ENCODE data around the gene GPR26. TPM values are rescaled to one million over a fixed set of nuclear protein-coding genes. Genes with fewer than 3 reads are reported as not detected.

The GPR26 gene
- total RNA-seq = not detected
- long read RNA-seq = 0 reads

- DNase-seq = no peak
- H3K27me3 ChIP-seq (ENCODE audit: low read depth) = peaks cover 85% of the 10 kb centered on the region
- no peaks in the 10 kb centered on the region for H3K36me3 ChIP-seq
- H3K27ac ChIP-seq (replicated peaks) = no peak within 1 kb of the TSS
- no peaks in the 10 kb centered on the region for H3K4me1 ChIP-seq
- no peak within 1 kb of the TSS for H3K4me3 ChIP-seq
- peaks cover 16% of the 10 kb centered on the region for H3K9me3 ChIP-seq (replicated peaks)
- TF ChIP-seq CTCF (IDR thresholded peaks at IDR 0.05; ENCODE audit: borderline replicate concordance) = no peak
- intact Hi-C loops (cut with micrococcal nuclease) = no loop called here
Observed at GRCh38 chr10:123666318-123667236, at the start of gene GPR26. TSS of gene GPR26 (plus strand) at chr10:123666355. CDS start at chr10:123666408, 53 bp downstream.

- Histone ChIP-seq H3K27ac (replicated peaks) (no peak overlapping the region), H3K4me1 (no peaks in the 10 kb centered on the region), H3K9me3 (replicated peaks) (peaks cover 6% of the 10 kb centered on the region), H3K36me3 (no peaks in the 10 kb centered on the region), H3K27me3 (ENCODE audit: low read depth) (peaks cover 45% of the 10 kb centered on the region), H3K4me3 (no peak overlapping the region)
- no peak for DNase-seq
- intact Hi-C loops (cut with micrococcal nuclease) = no loop called here
- no peak for TF ChIP-seq CTCF (IDR thresholded peaks at IDR 0.05; ENCODE audit: borderline replicate concordance)
Observed at GRCh38 chr10:123618224-123618623, 47.9 kb upstream of the GPR26 start.

GRCh38 chr10:123619067-123619855, 46.9 kb upstream of the GPR26 start:
- Histone ChIP-seq H3K4me1 (no peaks in the 10 kb centered on the region), H3K27me3 (ENCODE audit: low read depth) (peaks cover 43% of the 10 kb centered on the region), H3K9me3 (replicated peaks) (peaks cover 6% of the 10 kb centered on the region), H3K36me3 (no peaks in the 10 kb centered on the region), H3K4me3 (no peak overlapping the region), H3K27ac (replicated peaks) (no peak overlapping the region)
- intact Hi-C loops (cut with micrococcal nuclease) = no loop called here
- TF ChIP-seq CTCF (IDR thresholded peaks at IDR 0.05; ENCODE audit: borderline replicate concordance) = no peak
- no peak for DNase-seq

- no peak for DNase-seq
- Histone ChIP-seq H3K9me3 (replicated peaks) (peaks cover 6% of the 10 kb centered on the region), H3K27me3 (ENCODE audit: low read depth) (peaks cover 43% of the 10 kb centered on the region), H3K4me1 (no peaks in the 10 kb centered on the region), H3K27ac (replicated peaks) (no peak overlapping the region), H3K4me3 (no peak overlapping the region), H3K36me3 (no peaks in the 10 kb centered on the region)
- intact Hi-C loops (cut with micrococcal nuclease) = no loop called here
- TF ChIP-seq CTCF (IDR thresholded peaks at IDR 0.05; ENCODE audit: borderline replicate concordance) = no peak
Observed at GRCh38 chr10:123620621-123621020, 45.5 kb upstream of the GPR26 start.

- intact Hi-C loops (cut with micrococcal nuclease) = no loop called here
- no peak overlapping the region for H3K27ac ChIP-seq (replicated peaks)
- no peak overlapping the region for H3K4me3 ChIP-seq
- no peak for DNase-seq
- H3K4me1 ChIP-seq = no peaks in the 10 kb centered on the region
- peaks cover 6% of the 10 kb centered on the region for H3K9me3 ChIP-seq (replicated peaks)
- H3K36me3 ChIP-seq = no peaks in the 10 kb centered on the region
- peaks cover 43% of the 10 kb centered on the region for H3K27me3 ChIP-seq (ENCODE audit: low read depth)
- TF ChIP-seq CTCF (IDR thresholded peaks at IDR 0.05; ENCODE audit: borderline replicate concordance) = no peak
Observed at GRCh38 chr10:123621492-123621891, 44.7 kb upstream of the GPR26 start.
